ENCODE data around the gene DUSP1.

DUSP1 gene

GRCh38 chr5:172775326-172776234 lies 4.6 kb upstream of the DUSP1 start:
- Mint-ChIP-seq H3K27ac (no peak overlapping the region), H3K36me3 (ENCODE audit: low read depth) (no peaks in the 10 kb centered on the region), H3K4me3 (no peak overlapping the region), H3K9me3 (no peaks in the 10 kb centered on the region), H3K27me3 (no peaks in the 10 kb centered on the region), H3K4me1 (ENCODE audit: low read depth) (peaks cover 65% of the 10 kb centered on the region)

GRCh38 chr5:172774561-172775315 lies 3.7 kb upstream of the DUSP1 start:
- Mint-ChIP-seq H3K27ac (peak overlapping the region; percentile 46), H3K4me1 (ENCODE audit: low read depth) (peaks cover 69% of the 10 kb centered on the region), H3K4me3 (no peak overlapping the region)

GRCh38 chr5:172773481-172774469 lies 2.8 kb upstream of the DUSP1 start:
- H3K36me3 Mint-ChIP-seq (ENCODE audit: low read depth), result peaks cover 14% of the 10 kb centered on the region
- no peaks in the 10 kb centered on the region for H3K27me3 Mint-ChIP-seq
- no peaks in the 10 kb centered on the region for H3K9me3 Mint-ChIP-seq
- peaks cover 79% of the 10 kb centered on the region for H3K4me1 Mint-ChIP-seq (ENCODE audit: low read depth)
- H3K27ac Mint-ChIP-seq, result peak overlapping the region; percentile 46
- peak overlapping the region; percentile 60 for H3K4me3 Mint-ChIP-seq

More at GRCh38 chr5:172774561-172775315, 3.7 kb upstream of the DUSP1 start:
- Mint-ChIP-seq H3K27me3 (no peaks in the 10 kb centered on the region), H3K36me3 (ENCODE audit: low read depth) (peaks cover 4% of the 10 kb centered on the region), H3K9me3 (no peaks in the 10 kb centered on the region)

- peak overlapping the region; percentile 93 for H3K27ac Mint-ChIP-seq
- H3K36me3 Mint-ChIP-seq (ENCODE audit: low read depth), result peaks cover 29% of the 10 kb centered on the region
- no peaks in the 10 kb centered on the region for H3K27me3 Mint-ChIP-seq
- H3K4me1 Mint-ChIP-seq (ENCODE audit: low read depth), result peaks cover 78% of the 10 kb centered on the region
- no peaks in the 10 kb centered on the region for H3K9me3 Mint-ChIP-seq
- H3K4me3 Mint-ChIP-seq, result peak overlapping the region; percentile 85
Measured at GRCh38 chr5:172772112-172772906, 1.3 kb upstream of the DUSP1 start.

DNA sequence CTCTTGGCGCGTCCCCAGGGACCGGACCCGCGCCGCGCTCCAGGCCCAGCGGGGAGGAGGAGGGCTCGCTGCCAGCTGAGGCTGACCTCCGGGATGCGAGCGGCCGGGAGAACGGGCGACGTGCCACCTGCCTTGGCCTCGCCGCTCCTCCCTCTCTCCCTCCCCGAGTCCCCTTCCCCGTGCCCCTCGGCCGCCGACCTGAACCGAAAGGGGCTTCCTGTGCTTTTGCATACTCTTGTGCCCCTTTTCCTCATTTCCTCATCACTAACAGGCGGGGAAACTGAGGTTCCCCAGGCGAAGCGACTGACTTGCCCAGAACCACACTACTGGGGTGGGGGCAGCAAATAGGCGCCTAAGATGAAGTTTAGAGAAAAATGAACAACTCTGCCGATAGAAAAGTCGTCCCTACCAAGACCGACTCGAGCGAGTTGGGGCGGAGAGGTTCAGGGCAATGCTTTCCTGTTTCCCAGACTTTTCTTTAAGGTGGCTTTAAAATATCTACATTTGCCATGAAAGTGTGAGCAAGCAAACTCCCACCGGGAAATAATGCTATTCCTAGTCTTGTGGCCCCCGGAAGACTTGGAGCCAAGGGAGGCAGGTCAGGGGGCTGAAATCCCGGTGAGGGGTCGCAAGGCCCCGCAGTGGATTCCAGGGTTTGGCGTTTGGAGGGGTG lies 580 bp upstream of the DUSP1 start:
- Mint-ChIP-seq H3K27ac (peak overlapping the region; percentile 93), H3K9me3 (no peaks in the 10 kb centered on the region), H3K4me1 (ENCODE audit: low read depth) (peaks cover 76% of the 10 kb centered on the region), H3K27me3 (no peaks in the 10 kb centered on the region), H3K36me3 (ENCODE audit: low read depth) (peaks cover 29% of the 10 kb centered on the region), H3K4me3 (peak overlapping the region; percentile 85)

- H3K36me3 Mint-ChIP-seq (ENCODE audit: low read depth), result peaks cover 29% of the 10 kb centered on the region
- peaks cover 79% of the 10 kb centered on the region for H3K4me1 Mint-ChIP-seq (ENCODE audit: low read depth)
- no peaks in the 10 kb centered on the region for H3K27me3 Mint-ChIP-seq
Measured at GRCh38 chr5:172770374-172770674, 671 bp downstream of the DUSP1 start.

DNA sequence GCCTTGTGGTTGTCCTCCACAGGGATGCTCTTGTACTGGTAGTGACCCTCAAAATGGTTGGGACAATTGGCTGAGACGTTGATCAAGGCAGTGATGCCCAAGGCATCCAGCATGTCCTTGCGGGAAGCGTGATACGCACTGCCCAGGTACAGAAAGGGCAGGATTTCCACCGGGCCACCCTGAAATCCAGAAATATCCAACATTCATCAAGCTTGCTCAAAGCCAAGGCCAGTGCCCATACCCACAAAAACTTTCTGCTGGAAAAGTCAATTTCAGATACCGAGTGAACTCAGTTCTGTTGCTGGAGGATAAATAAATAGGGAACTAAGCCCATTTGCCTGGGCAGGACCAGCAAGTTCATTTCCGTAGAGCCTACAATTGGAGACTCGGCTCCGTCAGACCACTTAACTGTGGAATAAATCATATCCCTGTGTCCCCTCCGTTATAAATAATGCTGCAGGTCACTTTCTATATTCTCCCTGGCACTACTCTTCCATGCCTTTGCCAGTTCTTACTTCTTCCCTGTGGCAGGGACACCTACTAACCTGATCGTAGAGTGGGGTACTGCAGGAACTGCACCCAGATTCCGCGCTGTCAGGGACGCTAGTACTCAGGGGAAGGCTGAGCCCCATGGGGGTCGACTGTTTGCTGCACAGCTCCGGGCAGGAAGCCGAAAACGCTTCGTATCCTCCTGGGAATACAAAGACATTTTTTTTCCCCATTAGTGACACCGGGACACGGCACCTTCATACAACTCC lies 1.2 kb downstream of the DUSP1 start:
- Mint-ChIP-seq H3K4me3 (peak overlapping the region; percentile 86), H3K27me3 (no peaks in the 10 kb centered on the region)

More at GRCh38 chr5:172770374-172770674, 671 bp downstream of the DUSP1 start:
- Mint-ChIP-seq H3K9me3 (no peaks in the 10 kb centered on the region), H3K27ac (peak overlapping the region; percentile 77), H3K4me3 (peak overlapping the region; percentile 86)

DNA sequence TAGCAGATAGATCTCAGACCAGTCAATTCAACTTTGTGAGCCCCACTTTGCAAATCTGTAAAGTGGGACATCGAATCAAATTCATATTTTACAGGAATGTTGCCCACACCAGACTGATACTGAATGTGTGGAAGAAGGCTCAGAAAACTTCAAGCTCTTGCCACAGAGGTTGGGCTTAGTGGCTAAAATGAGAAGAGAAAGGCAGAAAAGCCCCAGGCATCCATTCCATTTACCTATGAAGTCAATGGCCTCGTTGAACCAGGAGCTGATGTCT lies 1.7 kb downstream of the DUSP1 start:
- peaks cover 81% of the 10 kb centered on the region for H3K4me1 Mint-ChIP-seq (ENCODE audit: low read depth)
- peaks cover 29% of the 10 kb centered on the region for H3K36me3 Mint-ChIP-seq (ENCODE audit: low read depth)
- no peaks in the 10 kb centered on the region for H3K9me3 Mint-ChIP-seq
- no peaks in the 10 kb centered on the region for H3K27me3 Mint-ChIP-seq
- H3K27ac Mint-ChIP-seq, result peak overlapping the region; percentile 58
- H3K4me3 Mint-ChIP-seq, result peak overlapping the region; percentile 86

More for the DNA sequence above, 1.2 kb downstream of the DUSP1 start:
- H3K27ac Mint-ChIP-seq, result peak overlapping the region; percentile 77
- H3K4me1 Mint-ChIP-seq (ENCODE audit: low read depth), result peaks cover 83% of the 10 kb centered on the region
- no peaks in the 10 kb centered on the region for H3K9me3 Mint-ChIP-seq
- H3K36me3 Mint-ChIP-seq (ENCODE audit: low read depth), result peaks cover 29% of the 10 kb centered on the region

DNA sequence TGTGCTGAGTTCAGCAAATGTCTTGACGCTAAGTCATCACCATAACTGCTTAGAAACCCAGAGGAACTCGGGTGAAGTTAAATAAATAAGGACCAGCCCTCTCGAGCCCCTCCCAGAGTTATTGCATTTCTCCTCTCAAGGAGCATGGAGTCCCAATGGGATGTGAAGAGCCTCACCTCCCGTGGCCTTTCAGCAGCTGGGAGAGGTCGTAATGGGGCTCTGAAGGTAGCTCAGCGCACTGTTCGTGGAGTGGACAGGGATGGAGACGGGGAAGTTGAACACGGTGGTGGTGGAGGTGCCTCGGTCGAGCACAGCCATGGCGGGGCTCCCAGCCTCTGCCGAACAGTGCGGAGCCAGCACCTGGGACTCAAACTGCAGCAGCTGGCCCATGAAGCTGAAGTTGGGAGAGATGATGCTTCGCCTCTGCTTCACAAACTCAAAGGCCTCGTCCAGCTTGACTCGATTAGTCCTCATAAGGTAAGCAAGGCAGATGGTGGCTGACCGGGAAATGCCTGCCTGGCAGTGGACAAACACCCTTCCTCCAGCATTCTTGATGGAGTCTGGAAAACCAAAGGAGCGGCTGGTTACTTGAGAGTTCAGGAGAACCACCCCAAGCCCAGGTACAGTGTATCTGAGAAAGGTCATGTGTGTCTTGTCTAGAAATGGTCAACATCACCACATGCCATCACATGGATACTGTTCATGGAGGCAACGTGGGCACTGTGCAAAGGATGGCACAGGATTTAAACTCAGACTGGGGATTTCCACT lies 2.2 kb downstream of the DUSP1 start:
- H3K27me3 Mint-ChIP-seq, result no peaks in the 10 kb centered on the region
- H3K9me3 Mint-ChIP-seq, result no peaks in the 10 kb centered on the region
- H3K36me3 Mint-ChIP-seq (ENCODE audit: low read depth), result peaks cover 29% of the 10 kb centered on the region
- peaks cover 79% of the 10 kb centered on the region for H3K4me1 Mint-ChIP-seq (ENCODE audit: low read depth)
- peak overlapping the region; percentile 86 for H3K4me3 Mint-ChIP-seq
- peak overlapping the region; percentile 68 for H3K27ac Mint-ChIP-seq

DNA sequence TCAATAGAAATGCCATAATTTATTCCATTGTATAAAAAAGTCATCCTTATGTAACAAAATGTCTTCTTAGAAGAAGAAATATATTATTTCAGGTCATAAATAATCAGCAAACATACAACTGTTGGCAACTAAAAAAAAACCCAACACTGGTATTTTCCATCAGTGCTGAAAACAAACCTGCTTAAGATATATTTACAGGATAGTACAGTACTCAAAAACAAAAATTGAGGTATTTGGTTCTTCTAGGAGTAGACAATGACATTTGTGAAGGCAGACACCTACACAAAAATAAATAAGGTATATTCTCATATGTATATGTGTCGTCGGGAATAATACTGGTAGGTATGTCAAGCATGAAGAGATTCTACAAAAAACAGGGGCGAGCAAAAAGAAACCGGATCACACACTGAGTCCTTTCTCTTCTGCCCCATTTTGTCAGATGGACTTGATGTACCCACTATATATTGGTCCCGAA lies 2.9 kb downstream of the DUSP1 start:
- peak overlapping the region; percentile 86 for H3K4me3 Mint-ChIP-seq
- H3K27ac Mint-ChIP-seq, result no peak overlapping the region
- H3K36me3 Mint-ChIP-seq (ENCODE audit: low read depth), result peaks cover 29% of the 10 kb centered on the region
- H3K4me1 Mint-ChIP-seq (ENCODE audit: low read depth), result peaks cover 73% of the 10 kb centered on the region
- no peaks in the 10 kb centered on the region for H3K27me3 Mint-ChIP-seq
- H3K9me3 Mint-ChIP-seq, result no peaks in the 10 kb centered on the region

DNA sequence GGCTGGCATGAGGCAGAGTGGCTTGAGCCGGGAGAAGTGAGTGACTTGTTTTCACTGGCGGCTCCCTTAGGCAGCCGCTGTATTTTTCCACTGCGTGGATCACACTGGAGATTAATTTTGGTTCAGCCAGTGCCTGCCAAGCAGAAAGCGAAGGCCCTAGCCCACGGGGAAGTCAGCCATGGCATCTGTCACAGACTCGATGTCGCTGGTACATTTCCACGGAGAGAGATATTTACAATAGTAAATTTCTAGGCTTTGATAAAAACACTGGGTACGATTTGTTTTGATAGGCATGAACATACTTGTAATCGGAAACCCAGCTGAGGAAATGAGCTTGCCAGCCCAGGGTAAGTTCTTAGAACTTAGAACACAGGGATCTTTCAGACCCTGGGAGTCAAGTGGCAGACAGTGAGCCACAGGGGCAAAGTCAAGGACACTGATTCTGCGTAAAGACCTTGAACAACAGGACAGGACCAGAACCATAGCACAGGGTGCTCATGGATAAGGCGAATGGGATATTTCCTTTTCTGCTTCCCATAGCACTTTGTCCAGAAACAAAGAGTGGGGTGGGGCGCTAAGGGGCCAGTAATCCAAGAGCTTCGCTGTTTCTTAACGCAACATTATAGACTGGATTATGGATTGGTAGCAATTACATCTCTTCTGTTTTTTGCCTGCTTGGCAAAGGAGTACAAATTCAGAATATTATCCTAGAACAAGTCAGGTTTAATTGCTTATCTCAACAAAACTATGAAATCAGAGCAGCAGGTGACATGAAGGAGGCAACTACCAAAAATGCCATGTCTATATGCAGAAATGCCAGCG lies 4.5 kb downstream of the DUSP1 start:
- peak overlapping the region; percentile 81 for H3K27ac Mint-ChIP-seq
- no peaks in the 10 kb centered on the region for H3K27me3 Mint-ChIP-seq

More for the DNA sequence above, 4.5 kb downstream of the DUSP1 start:
- Mint-ChIP-seq H3K4me3 (peak overlapping the region; percentile 81), H3K4me1 (ENCODE audit: low read depth) (peaks cover 56% of the 10 kb centered on the region), H3K9me3 (no peaks in the 10 kb centered on the region), H3K36me3 (ENCODE audit: low read depth) (peaks cover 29% of the 10 kb centered on the region)

All from stimulated activated naive CD8-positive, alpha-beta T cell treated with anti-CD3 and anti-CD28 coated beads, Interleukin-15, Interleukin-2, amounts not matched to agents 100 ng/mL and 50 ng/mL, for 24 hours (primary cell).